ENCODE measurements around the gene RICTOR.
"Not testable (repeated sequence)": the region's sequence is repeated elsewhere in the genome, so short reads cannot be mapped to it uniquely, and the experiment has no call there.

RICTOR gene

GRCh38 chr5:38997591-38997990, 76.6 kb downstream of the RICTOR start:
- H4K20me1 ChIP-seq (ENCODE audit: low read depth, low read length): 0 out of 2 replicates have a peak, but pooled peaks cover 7% of the 10 kb centered on the region
- H3K79me2 ChIP-seq (ENCODE audit: insufficient read depth, low read length): no peaks in the 10 kb centered on the region
- no peaks in the 10 kb centered on the region for H3K9me2 ChIP-seq (replicated peaks; ENCODE audit: insufficient read depth, low read length)
- H3K9me3 ChIP-seq (ENCODE audit: insufficient read depth, low read length): no peaks in the 10 kb centered on the region
- H3F3A ChIP-seq (ENCODE audit: insufficient read depth): peaks cover 4% of the 10 kb centered on the region; the same call in 1 of the 2 replicates
- H3K9ac ChIP-seq (ENCODE audit: low read length): no peak overlapping the region
- H2AFZ ChIP-seq (ENCODE audit: low read depth, low read length, severe bottlenecking): no peak overlapping the region
- TF ChIP-seq CTCF (IDR thresholded peaks at IDR 0.05; ENCODE audit: insufficient read depth, low read length, poor library complexity, severe bottlenecking): no peak
- no peak for TF ChIP-seq EZH2phosphoT487 (conservative IDR thresholded peaks at IDR 0.05; ENCODE audit: low read length)
- H3K4me2 ChIP-seq (ENCODE audit: low read depth, low read length, poor library complexity, severe bottlenecking): no peak overlapping the region
- no peak overlapping the region for H3K4me3 ChIP-seq (ENCODE audit: insufficient read depth, low read length, poor library complexity, severe bottlenecking)
- H3K27ac ChIP-seq (ENCODE audit: low read depth, low read length): no peak overlapping the region
- no peaks in the 10 kb centered on the region for H3K27me3 ChIP-seq (ENCODE audit: low read length)
- H3K36me3 ChIP-seq (ENCODE audit: low read length): peaks cover 6% of the 10 kb centered on the region

GRCh38 chr5:38996123-38996522, 78.1 kb downstream of the RICTOR start:
- H3K9me3 ChIP-seq (ENCODE audit: insufficient read depth, low read length): no peaks in the 10 kb centered on the region
- H4K20me1 ChIP-seq (ENCODE audit: low read depth, low read length): 0 out of 2 replicates have a peak, but pooled peaks cover 7% of the 10 kb centered on the region
- no peaks in the 10 kb centered on the region for H3K9me2 ChIP-seq (replicated peaks; ENCODE audit: insufficient read depth, low read length)
- no peaks in the 10 kb centered on the region for H3K79me2 ChIP-seq (ENCODE audit: insufficient read depth, low read length)
- H3K27ac ChIP-seq (ENCODE audit: low read depth, low read length): no peak overlapping the region
- H2AFZ ChIP-seq (ENCODE audit: low read depth, low read length, severe bottlenecking): no peak overlapping the region
- H3K4me2 ChIP-seq (ENCODE audit: low read depth, low read length, poor library complexity, severe bottlenecking): no peak overlapping the region
- H3K36me3 ChIP-seq (ENCODE audit: low read length): peaks cover 2% of the 10 kb centered on the region; the same call in 1 of the 2 replicates
- TF ChIP-seq CTCF (IDR thresholded peaks at IDR 0.05; ENCODE audit: insufficient read depth, low read length, poor library complexity, severe bottlenecking) (no peak), EZH2phosphoT487 (conservative IDR thresholded peaks at IDR 0.05; ENCODE audit: low read length) (no peak)
- H3K4me3 ChIP-seq (ENCODE audit: insufficient read depth, low read length, poor library complexity, severe bottlenecking): no peak overlapping the region
- no peak overlapping the region for H3K9ac ChIP-seq (ENCODE audit: low read length)
- H3F3A ChIP-seq (ENCODE audit: insufficient read depth): peaks cover 4% of the 10 kb centered on the region; the same call in 1 of the 2 replicates
- no peaks in the 10 kb centered on the region for H3K27me3 ChIP-seq (ENCODE audit: low read length)

- no peak overlapping the region for H3K9ac ChIP-seq (ENCODE audit: low read length)
- no peaks in the 10 kb centered on the region for H3K9me2 ChIP-seq (replicated peaks; ENCODE audit: insufficient read depth, low read length)
- H2AFZ ChIP-seq (ENCODE audit: low read depth, low read length, severe bottlenecking): no peak overlapping the region
- H3K36me3 ChIP-seq (ENCODE audit: low read length): peaks cover 6% of the 10 kb centered on the region; the same call in 1 of the 2 replicates
- no peaks in the 10 kb centered on the region for H3K27me3 ChIP-seq (ENCODE audit: low read length)
- H3K4me3 ChIP-seq (ENCODE audit: insufficient read depth, low read length, poor library complexity, severe bottlenecking): no peak overlapping the region
- H3F3A ChIP-seq (ENCODE audit: insufficient read depth): peaks cover 4% of the 10 kb centered on the region; the same call in 1 of the 2 replicates
- H3K9me3 ChIP-seq (ENCODE audit: insufficient read depth, low read length): no peaks in the 10 kb centered on the region
- H3K4me2 ChIP-seq (ENCODE audit: low read depth, low read length, poor library complexity, severe bottlenecking): no peak overlapping the region
- TF ChIP-seq EZH2phosphoT487 (conservative IDR thresholded peaks at IDR 0.05; ENCODE audit: low read length) (no peak), CTCF (IDR thresholded peaks at IDR 0.05; ENCODE audit: insufficient read depth, low read length, poor library complexity, severe bottlenecking) (peak; percentile 26)
- H3K79me2 ChIP-seq (ENCODE audit: insufficient read depth, low read length): no peaks in the 10 kb centered on the region
- H4K20me1 ChIP-seq (ENCODE audit: low read depth, low read length): no peaks in the 10 kb centered on the region
- no peak overlapping the region for H3K27ac ChIP-seq (ENCODE audit: low read depth, low read length)
These were observed 79.8 kb downstream of the RICTOR start for GRCh38 chr5:38994324-38994927.

GRCh38 chr5:38989974-38990719, 84.1 kb downstream of the RICTOR start:
- H2AFZ ChIP-seq (ENCODE audit: low read depth, low read length, severe bottlenecking); H4K20me1 ChIP-seq (ENCODE audit: low read depth, low read length); H3K79me2 ChIP-seq (ENCODE audit: insufficient read depth, low read length); H3K9me3 ChIP-seq (ENCODE audit: insufficient read depth, low read length); H3K4me2 ChIP-seq (ENCODE audit: low read depth, low read length, poor library complexity, severe bottlenecking); H3K27ac ChIP-seq (ENCODE audit: low read depth, low read length); H3F3A ChIP-seq (ENCODE audit: insufficient read depth); H3K36me3 ChIP-seq (ENCODE audit: low read length); H3K9ac ChIP-seq (ENCODE audit: low read length); H3K27me3 ChIP-seq (ENCODE audit: low read length); H3K4me3 ChIP-seq (ENCODE audit: insufficient read depth, low read length, poor library complexity, severe bottlenecking); H3K9me2 ChIP-seq (replicated peaks; ENCODE audit: insufficient read depth, low read length): not testable (repeated sequence)

All from SU-DHL-6 (cell line).